ENCODE results near the gene CEBPG.

Gene CEBPG

GRCh38 chr19:33422369-33423180, 49.1 kb downstream of the CEBPG start:
- DNase-seq (ENCODE audit: low read depth), result no peak

- no peak for DNase-seq (ENCODE audit: low read depth)
Observed at GRCh38 chr19:33424181-33424580, 50.7 kb downstream of the CEBPG start.

GRCh38 chr19:33426621-33427361, 53.3 kb downstream of the CEBPG start:
- DNase-seq (ENCODE audit: low read depth), result no peak

- no peak for DNase-seq (ENCODE audit: low read depth)
Observed at GRCh38 chr19:33427801-33428626, 54.5 kb downstream of the CEBPG start.

- no peak for DNase-seq (ENCODE audit: low read depth)
Observed at GRCh38 chr19:33428627-33429125, 55.2 kb downstream of the CEBPG start.

- no peak for DNase-seq (ENCODE audit: low read depth)
Observed at GRCh38 chr19:33429891-33430673, 56.6 kb downstream of the CEBPG start.

GRCh38 chr19:33430674-33431277, 57.3 kb downstream of the CEBPG start:
- no peak for DNase-seq (ENCODE audit: low read depth)

- DNase-seq (ENCODE audit: low read depth), result no peak
Observed at GRCh38 chr19:33432015-33432414, 58.5 kb downstream of the CEBPG start.
